Suprapubic skin (tissue), 4 donors: ENCODE results near the gene GNB4. TPM values are rescaled to one million over a fixed set of nuclear protein-coding genes. Genes with fewer than 3 reads are reported as not detected.

Experiments
- DNase-seq, 2 donors: peaks; one replicate each; pipeline ENCODE4 v3.0.0-alpha.2; 2019; ENCODE audit warnings: low spot score in 2 of 2
- H3K27ac ChIP-seq: fragments of 200-600 bp; sonication (generic); one replicate; pipeline ENCODE4 v1.5.1; 2019
- H3K27me3 ChIP-seq: fragments of 200-600 bp; sonication (generic); one replicate; pipeline ENCODE4 v1.5.1; 2019
- H3K36me3 ChIP-seq: fragments of 200-600 bp; sonication (generic); one replicate; pipeline ENCODE4 v1.5.1; 2019
- H3K4me1 ChIP-seq: fragments of 200-600 bp; sonication (generic); one replicate; pipeline ENCODE4 v1.5.1; 2019
- H3K4me3 ChIP-seq: fragments of 200-600 bp; sonication (generic); one replicate; pipeline ENCODE4 v1.5.1; 2019; ENCODE audit warnings: mild to moderate bottlenecking
- H3K9me3 ChIP-seq: fragments of 200-600 bp; sonication (generic); one replicate; pipeline ENCODE4 v1.5.1; 2019
- CTCF ChIP-seq, 2 donors: fragments of 200-600 bp in 1 of 2; fragments of 450-650 bp in 1 of 2; sonication (generic) in 1 of 2; IDR thresholded peaks; one replicate each; pipeline ENCODE4 v1.5.1; 2016 to 2019; ENCODE audit warnings: antibody characterized with exemption in 2 of 2, mild to moderate bottlenecking in 1 of 2, moderate library complexity in 1 of 2
- EP300 ChIP-seq: sonication (generic); formaldehyde crosslinking; IDR thresholded peaks from one replicate; pipeline ENCODE4 v1.6.1; 2017; ENCODE audit warnings: antibody characterized with exemption
- POLR2A ChIP-seq, 2 donors: fragments of 450-650 bp; IDR thresholded peaks; one replicate each; pipeline ENCODE4 v1.6.1; 2017; ENCODE audit warnings: antibody characterized with exemption in 2 of 2, mild to moderate bottlenecking in 2 of 2, moderate library complexity in 2 of 2
- POLR2AphosphoS5 ChIP-seq, 3 donors: sonication (generic); formaldehyde crosslinking; IDR thresholded peaks; one replicate each; pipeline ENCODE4 v1.6.1; 2017; ENCODE audit warnings: antibody characterized with exemption in 3 of 3
- WGBS: methylation state at CpG from one replicate; pipeline ENCODE4 v1.1.5; 2018; 5-methylcytosine and 5-hydroxymethylcytosine counted together
- total RNA-seq, 4 donors: library from RNA; depleted of rRNA; stranded (reverse); fragments of >200 nt; gene quantifications; one replicate each; pipeline ENCODE4 v1.1.0, GENCODE V29; 2016

Gene GNB4
- total RNA-seq, 4 donors from 2014 or later: 70.5 to 91.1 (median 83.4) TPM

- no peak for TF ChIP-seq CTCF (IDR thresholded peaks at IDR 0.05)
- no peak for TF ChIP-seq POLR2AphosphoS5 (IDR thresholded peaks at IDR 0.05)
- TF ChIP-seq EP300: no peak
- TF ChIP-seq POLR2A (IDR thresholded peaks at IDR 0.05): no peak
- Histone ChIP-seq H3K9me3 (no peaks in the 10 kb centered on the region), H3K27me3 (no peaks in the 10 kb centered on the region), H3K36me3 (peaks cover 91% of the 10 kb centered on the region), H3K4me1 (no peaks in the 10 kb centered on the region), H3K4me3 (no peak overlapping the region), H3K27ac (no peak overlapping the region)
- DNase-seq: no peak
- WGBS: 91% methylated on average over 5 of the region's 5 CpGs
Observed at GRCh38 chr3:179363332-179363731, 87.9 kb downstream of the GNB4 start.

GRCh38 chr3:179355996-179356395 lies 95.3 kb downstream of the GNB4 start:
- H3K9me3 ChIP-seq: no peaks in the 10 kb centered on the region
- 83% methylated on average over 1 of the region's 1 CpG for WGBS
- peaks cover 97% of the 10 kb centered on the region for H3K36me3 ChIP-seq
- no peak overlapping the region for H3K4me3 ChIP-seq
- DNase-seq: no peak
- H3K27ac ChIP-seq: no peak overlapping the region
- no peaks in the 10 kb centered on the region for H3K4me1 ChIP-seq
- TF ChIP-seq CTCF (IDR thresholded peaks at IDR 0.05) (no peak), POLR2A (IDR thresholded peaks at IDR 0.05) (no peak), POLR2AphosphoS5 (IDR thresholded peaks at IDR 0.05) (no peak), EP300 (no peak)
- no peaks in the 10 kb centered on the region for H3K27me3 ChIP-seq

- H3K36me3 ChIP-seq: peaks cover 27% of the 10 kb centered on the region
- H3K27me3 ChIP-seq: no peaks in the 10 kb centered on the region
- DNase-seq: no peak
- peak overlapping the region; percentile 87 for H3K27ac ChIP-seq
- WGBS: 21% methylated on average over 5 of the region's 5 CpGs
- TF ChIP-seq EP300: no peak
- no peak for TF ChIP-seq POLR2AphosphoS5 (IDR thresholded peaks at IDR 0.05)
- TF ChIP-seq POLR2A (IDR thresholded peaks at IDR 0.05): no peak
- no peak for TF ChIP-seq CTCF (IDR thresholded peaks at IDR 0.05)
- peak overlapping the region; percentile 71 for H3K4me3 ChIP-seq
- peaks cover 15% of the 10 kb centered on the region for H3K4me1 ChIP-seq
- H3K9me3 ChIP-seq: no peaks in the 10 kb centered on the region
Observed at GRCh38 chr3:179348325-179349013, 102.8 kb downstream of the GNB4 start.

- H3K4me1 ChIP-seq: peaks cover 15% of the 10 kb centered on the region
- peak within 1 kb of the TSS; percentile 87 for H3K27ac ChIP-seq
- TF ChIP-seq POLR2A (IDR thresholded peaks at IDR 0.05) (peak in 1 of 2 donors; percentile 17), POLR2AphosphoS5 (IDR thresholded peaks at IDR 0.05) (peak in 2 of 3 donors; percentile 55 to 80), EP300 (no peak)
- H3K27me3 ChIP-seq: no peaks in the 10 kb centered on the region
- H3K9me3 ChIP-seq: no peaks in the 10 kb centered on the region
- peak; percentile 97 to 98 for DNase-seq
- H3K4me3 ChIP-seq: peak within 1 kb of the TSS; percentile 71
- 0% methylated on average over 48 of the region's 63 CpGs for WGBS
- H3K36me3 ChIP-seq: peaks cover 19% of the 10 kb centered on the region
Observed at GRCh38 chr3:179347345-179348194, 103.7 kb downstream of the GNB4 start, which contains the start of gene MFN1. TSS of gene MFN1 (plus strand) at chr3:179347709. CDS start at chr3:179348852, 1,143 bp downstream.

Other genes starting within 250 kb of the GNB4 start
- gene KCNMB3, start 200.4 kb downstream of the GNB4 start, total RNA-seq: 1 to 10 TPM in 1 of 4 donors, under 1 TPM in 3; 0.47 to 1.7 (median 0.68) TPM
- gene ZNF639, start 128.4 kb downstream of the GNB4 start, total RNA-seq: 10 to 100 TPM; 14.7 to 39.6 (median 32.2) TPM
- gene MFN1, start 103.8 kb downstream of the GNB4 start, total RNA-seq: 10 to 100 TPM; 32.7 to 97.0 (median 39.5) TPM
- gene ACTL6A, start 111.5 kb upstream of the GNB4 start, total RNA-seq: 10 to 100 TPM; 46.3 to 74.8 (median 69.5) TPM
- 10 to 100 TPM in 3 of 4 donors, 1 to 10 TPM in 1; 9.6 to 14.5 (median 12.1) TPM for gene MRPL47, start 153.2 kb upstream of the GNB4 start, total RNA-seq
- 10 to 100 TPM; 44.8 to 75.9 (median 60.9) TPM for gene NDUFB5, start 153.3 kb upstream of the GNB4 start, total RNA-seq
- gene USP13, start 201.6 kb upstream of the GNB4 start, total RNA-seq: 1 to 10 TPM; 2.3 to 8.3 (median 5.8) TPM